ENCODE results near the gene HIPK2. TPM values are rescaled to one million over a fixed set of nuclear protein-coding genes. Genes with fewer than 3 reads are reported as not detected.
"Not testable (repeated sequence)": the region's sequence is repeated elsewhere in the genome, so short reads cannot be mapped to it uniquely, and the experiment has no call there.

The HIPK2 gene
- total RNA-seq, 6 donors from 2014 or later, result 38.6 to 59.6 (median 45.9) TPM

DNA sequence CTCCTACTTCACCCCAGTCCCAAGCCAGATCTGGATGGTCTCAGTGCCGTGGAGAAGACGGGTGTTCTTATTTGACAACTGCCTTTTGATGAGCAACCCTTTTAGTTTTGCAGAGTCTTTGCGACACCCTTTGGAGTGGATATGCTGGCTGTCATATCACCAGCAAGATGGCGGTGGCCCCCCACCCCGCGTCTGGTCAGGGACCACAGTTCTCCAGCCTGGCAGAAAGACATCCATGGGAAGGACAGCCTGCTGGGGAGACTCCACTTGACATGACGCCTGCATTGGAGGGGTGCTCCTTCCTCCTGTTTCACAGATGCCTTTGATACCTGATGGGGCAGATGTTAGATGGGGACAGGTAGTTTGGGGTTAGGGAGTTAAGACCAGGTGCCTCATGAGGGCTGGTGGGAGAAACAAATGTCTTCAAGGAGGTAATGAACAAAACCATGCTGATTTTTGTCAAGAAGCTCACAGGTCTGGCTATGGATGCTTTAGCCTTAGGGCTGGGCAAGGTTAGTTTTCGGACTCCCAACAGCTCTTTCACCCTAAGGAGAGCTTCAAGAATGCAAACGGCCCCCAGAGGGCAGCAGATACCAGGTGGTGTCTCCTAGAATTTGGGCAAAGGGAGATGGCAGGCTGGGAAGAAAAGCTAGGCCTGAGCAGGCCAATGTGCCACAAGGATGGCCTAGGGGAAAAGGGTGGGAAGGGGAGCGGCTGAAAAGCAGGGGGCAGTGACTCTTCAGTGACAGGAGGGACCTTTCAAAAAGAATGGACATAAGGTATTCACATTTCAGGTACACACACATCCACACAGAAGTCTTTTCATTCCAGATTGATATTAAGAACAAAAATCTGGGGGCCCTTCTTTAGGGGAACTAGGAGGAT lies 159.1 kb downstream of the HIPK2 start:
- peak in 1 of 2 donors; percentile 34 for DNase-seq
- no peaks in the 10 kb centered on the region for H3K4me1 ChIP-seq
- ATAC-seq (ENCODE audit: low FRiP score in 2 of 2), result peak in 1 of 2 donors; percentile 30
- H3K4me3 ChIP-seq, result no peak overlapping the region
- H3K27ac ChIP-seq, result no peak overlapping the region
- H3K36me3 ChIP-seq, result peaks cover 7 to 75% (median 49%) of the 10 kb centered on the region in 4 donors
- TF ChIP-seq POLR2AphosphoS5 (IDR thresholded peaks at IDR 0.05) (no peak), POLR2A (IDR thresholded peaks at IDR 0.05) (no peak), EP300 (IDR thresholded peaks at IDR 0.05) (no peak)
- TF ChIP-seq, protein P1, sequence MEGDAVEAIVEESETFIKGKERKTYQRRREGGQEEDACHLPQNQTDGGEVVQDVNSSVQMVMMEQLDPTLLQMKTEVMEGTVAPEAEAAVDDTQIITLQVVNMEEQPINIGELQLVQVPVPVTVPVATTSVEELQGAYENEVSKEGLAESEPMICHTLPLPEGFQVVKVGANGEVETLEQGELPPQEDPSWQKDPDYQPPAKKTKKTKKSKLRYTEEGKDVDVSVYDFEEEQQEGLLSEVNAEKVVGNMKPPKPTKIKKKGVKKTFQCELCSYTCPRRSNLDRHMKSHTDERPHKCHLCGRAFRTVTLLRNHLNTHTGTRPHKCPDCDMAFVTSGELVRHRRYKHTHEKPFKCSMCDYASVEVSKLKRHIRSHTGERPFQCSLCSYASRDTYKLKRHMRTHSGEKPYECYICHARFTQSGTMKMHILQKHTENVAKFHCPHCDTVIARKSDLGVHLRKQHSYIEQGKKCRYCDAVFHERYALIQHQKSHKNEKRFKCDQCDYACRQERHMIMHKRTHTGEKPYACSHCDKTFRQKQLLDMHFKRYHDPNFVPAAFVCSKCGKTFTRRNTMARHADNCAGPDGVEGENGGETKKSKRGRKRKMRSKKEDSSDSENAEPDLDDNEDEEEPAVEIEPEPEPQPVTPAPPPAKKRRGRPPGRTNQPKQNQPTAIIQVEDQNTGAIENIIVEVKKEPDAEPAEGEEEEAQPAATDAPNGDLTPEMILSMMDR (IDR thresholded peaks at IDR 0.05), result peak in 4 of 6 experiments; percentile 10 to 20 (median 18)
- H3K27me3 ChIP-seq, result no peaks in the 10 kb centered on the region
- WGBS, 2 donors, result 85 to 90% methylated on average over 10 of the region's 10 CpGs
- no peaks in the 10 kb centered on the region for H3K9me3 ChIP-seq

DNA sequence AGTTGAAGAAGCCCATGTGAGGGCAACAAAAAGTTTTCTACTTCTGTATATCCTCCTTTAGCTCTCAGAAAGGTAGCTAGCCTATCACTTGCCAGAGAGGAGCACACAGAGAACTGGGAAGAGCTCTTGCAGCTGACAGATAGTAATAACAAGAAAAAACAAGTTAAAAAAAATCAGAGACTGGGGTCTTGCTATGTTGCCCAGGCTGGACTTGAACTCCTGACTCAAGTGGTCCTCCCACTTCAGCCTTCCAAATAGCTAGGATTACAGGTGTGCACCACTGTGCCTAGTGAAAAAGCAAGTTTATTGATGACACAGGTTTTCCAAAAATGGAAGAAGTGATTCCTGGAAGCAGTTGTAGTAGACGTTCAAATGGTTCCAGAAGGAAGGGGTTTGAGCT lies 160.7 kb downstream of the HIPK2 start:
- H3K36me3 ChIP-seq, result peaks cover 20 to 78% (median 53%) of the 10 kb centered on the region in 4 donors
- H3K4me1 ChIP-seq, result no peaks in the 10 kb centered on the region
- 74 to 79% methylated on average over 1 of the region's 1 CpG for WGBS, 2 donors
- TF ChIP-seq, protein P1 (IDR thresholded peaks at IDR 0.05), result no peak
- TF ChIP-seq EP300 (IDR thresholded peaks at IDR 0.05) (no peak), POLR2AphosphoS5 (IDR thresholded peaks at IDR 0.05) (no peak), POLR2A (IDR thresholded peaks at IDR 0.05) (no peak)
- no peak overlapping the region for H3K27ac ChIP-seq
- H3K4me3 ChIP-seq, result no peak overlapping the region
- no peaks in the 10 kb centered on the region for H3K9me3 ChIP-seq
- DNase-seq (no peak), ATAC-seq (ENCODE audit: low FRiP score in 2 of 2) (no peak)
- H3K27me3 ChIP-seq, result no peaks in the 10 kb centered on the region

DNA sequence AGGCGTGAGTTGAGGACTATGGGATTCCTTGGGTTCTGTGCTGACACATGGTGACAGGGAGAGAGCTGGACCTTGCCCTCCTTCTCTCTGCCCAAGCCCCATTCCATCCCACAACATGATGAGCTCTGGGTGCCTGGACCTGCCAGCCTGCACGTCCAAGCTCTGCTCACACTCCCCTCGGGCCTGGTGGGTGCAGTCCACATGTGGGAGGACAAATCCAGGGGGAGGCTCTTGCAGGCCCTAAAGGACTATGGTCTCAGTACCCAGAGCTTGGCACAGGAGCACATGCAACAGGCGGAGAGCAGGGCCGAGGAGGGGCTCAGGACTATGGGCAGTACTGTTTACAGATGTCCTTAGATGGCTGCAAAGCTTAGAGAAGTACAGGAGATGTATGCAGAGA lies 162.9 kb downstream of the HIPK2 start:
- ATAC-seq (ENCODE audit: low FRiP score in 2 of 2), result peak in 1 of 2 donors; percentile 35
- Histone ChIP-seq H3K27ac (no peak overlapping the region), H3K4me3 (no peak overlapping the region), H3K27me3 (no peaks in the 10 kb centered on the region), H3K9me3 (no peaks in the 10 kb centered on the region), H3K36me3 (peaks cover 24 to 91% (median 53%) of the 10 kb centered on the region in 4 donors), H3K4me1 (no peaks in the 10 kb centered on the region)
- DNase-seq, result no peak
- TF ChIP-seq EP300 (IDR thresholded peaks at IDR 0.05) (no peak), POLR2AphosphoS5 (IDR thresholded peaks at IDR 0.05) (no peak), POLR2A (IDR thresholded peaks at IDR 0.05) (no peak)
- TF ChIP-seq, protein P1 (IDR thresholded peaks at IDR 0.05), result no peak
- 83 to 95% methylated on average over 4 to 5 of the region's 5 CpGs for WGBS, 2 donors

DNA sequence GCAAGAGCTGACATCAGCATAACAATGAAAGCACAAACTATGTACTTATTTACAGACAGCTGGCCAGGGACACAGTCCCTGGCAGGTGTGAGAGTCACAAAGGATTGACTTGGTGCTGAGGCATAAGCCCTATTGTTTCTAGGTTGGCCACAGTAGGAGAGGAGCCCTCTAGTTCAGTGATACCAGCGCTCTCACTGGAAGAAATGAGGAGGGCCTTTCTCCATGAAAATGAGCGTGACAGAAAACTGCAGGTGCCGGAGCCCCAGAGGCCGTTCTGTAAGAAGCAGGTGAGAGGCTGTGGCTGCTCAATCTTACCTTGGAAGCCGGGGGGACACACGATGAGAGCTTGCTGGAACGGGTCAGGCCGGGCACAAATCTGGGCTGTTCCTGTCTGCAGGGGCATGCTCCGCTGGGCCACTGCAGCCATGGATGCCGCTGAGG lies 163.8 kb downstream of the HIPK2 start:
- TF ChIP-seq POLR2AphosphoS5 (IDR thresholded peaks at IDR 0.05), result no peak
- TF ChIP-seq POLR2A (IDR thresholded peaks at IDR 0.05), result no peak
- no peak for TF ChIP-seq EP300 (IDR thresholded peaks at IDR 0.05)
- TF ChIP-seq, protein P1 (IDR thresholded peaks at IDR 0.05), result no peak
- Histone ChIP-seq H3K36me3 (peaks cover 24 to 96% (median 50%) of the 10 kb centered on the region in 4 donors), H3K9me3 (no peaks in the 10 kb centered on the region), H3K4me3 (no peak overlapping the region), H3K27me3 (no peaks in the 10 kb centered on the region), H3K4me1 (no peaks in the 10 kb centered on the region), H3K27ac (no peak overlapping the region)
- peak in 1 of 2 donors; percentile 28 for DNase-seq
- 90 to 95% methylated on average over 10 of the region's 10 CpGs for WGBS, 2 donors
- no peak for ATAC-seq (ENCODE audit: low FRiP score in 2 of 2)

DNA sequence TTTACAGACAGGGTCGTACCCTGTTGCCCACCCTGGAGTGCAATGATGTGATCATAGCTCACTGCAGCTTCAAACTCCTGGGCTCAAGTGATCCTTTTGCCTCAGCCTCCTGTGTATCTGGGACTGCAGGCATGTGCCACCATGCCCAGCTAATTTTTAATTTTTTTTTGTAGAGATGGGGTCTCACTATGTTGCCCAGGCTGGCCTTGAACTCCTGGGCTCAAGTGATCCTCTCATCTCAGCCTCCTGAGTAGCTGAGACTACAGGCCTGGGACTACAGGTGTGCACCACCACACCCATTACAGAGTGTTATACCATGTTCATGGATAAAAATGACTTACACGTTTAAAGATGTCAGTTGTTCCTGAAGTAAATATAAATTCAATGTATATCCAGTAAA lies 166.2 kb downstream of the HIPK2 start:
- H3K9me3 ChIP-seq; DNase-seq; H3K4me3 ChIP-seq; H3K27me3 ChIP-seq; ATAC-seq (ENCODE audit: low FRiP score in 2 of 2); H3K4me1 ChIP-seq; H3K27ac ChIP-seq: not testable (repeated sequence)
- WGBS, 2 donors, result 94 to 98% methylated on average over 2 of the region's 2 CpGs
- peaks cover 24 to 83% (median 39%) of the 10 kb centered on the region in 4 donors for H3K36me3 ChIP-seq
